ENCODE data around the gene CSTF2T. TPM values are rescaled to one million over a fixed set of nuclear protein-coding genes. Genes with fewer than 3 reads are reported as not detected.

The CSTF2T gene
- total RNA-seq, 2 experiments from 2014 or later: 26.4 TPM

GRCh38 chr10:51709324-51709972 lies 10.1 kb upstream of the CSTF2T start:
- no peak for DNase-seq
- Mint-ChIP-seq H3K27me3 (peaks cover 2% of the 10 kb centered on the region), H3K4me1 (ENCODE audit: low read depth) (peaks cover 24% of the 10 kb centered on the region), H3K27ac (no peak overlapping the region), H3K9me3 (no peaks in the 10 kb centered on the region), H3K4me3 (no peak overlapping the region), H3K36me3 (no peaks in the 10 kb centered on the region)
- ChIA-PET POLR2A (no interaction called here), CTCF (interaction anchor here (0.6 kb wide), 1 partner anchor 28 kb away, joined by 3 read pairs; no protein-coding TSS in a partner anchor)
- intact Hi-C loops (cut with micrococcal nuclease): no loop called here

GRCh38 chr10:51708609-51709008 lies 9.2 kb upstream of the CSTF2T start:
- H3K27me3 Mint-ChIP-seq: no peaks in the 10 kb centered on the region
- H3K27ac Mint-ChIP-seq: peak overlapping the region; percentile 24
- no peak overlapping the region for H3K4me3 Mint-ChIP-seq
- H3K9me3 Mint-ChIP-seq: no peaks in the 10 kb centered on the region
- H3K4me1 Mint-ChIP-seq (ENCODE audit: low read depth): peaks cover 24% of the 10 kb centered on the region
- H3K36me3 Mint-ChIP-seq: no peaks in the 10 kb centered on the region
- ChIA-PET CTCF (no interaction called here), POLR2A (no interaction called here)
- intact Hi-C loops (cut with micrococcal nuclease): no loop called here
- no peak for DNase-seq

- POLR2A ChIA-PET: no interaction called here
- no peak for DNase-seq
These were observed 8.5 kb upstream of the CSTF2T start for GRCh38 chr10:51707821-51708424.

GRCh38 chr10:51707392-51707791 lies 8.0 kb upstream of the CSTF2T start:
- Mint-ChIP-seq H3K36me3 (no peaks in the 10 kb centered on the region), H3K9me3 (no peaks in the 10 kb centered on the region), H3K4me3 (no peak overlapping the region), H3K27ac (peak overlapping the region; percentile 24), H3K4me1 (ENCODE audit: low read depth) (peaks cover 24% of the 10 kb centered on the region), H3K27me3 (no peaks in the 10 kb centered on the region)
- ChIA-PET POLR2A (no interaction called here), CTCF (no interaction called here)
- intact Hi-C loops (cut with micrococcal nuclease): no loop called here
- no peak for DNase-seq

More at GRCh38 chr10:51707821-51708424, 8.5 kb upstream of the CSTF2T start:
- Mint-ChIP-seq H3K4me3 (no peak overlapping the region), H3K27ac (peak overlapping the region; percentile 24), H3K4me1 (ENCODE audit: low read depth) (peaks cover 24% of the 10 kb centered on the region), H3K27me3 (no peaks in the 10 kb centered on the region), H3K36me3 (no peaks in the 10 kb centered on the region), H3K9me3 (no peaks in the 10 kb centered on the region)
- intact Hi-C loops (cut with micrococcal nuclease): no loop called here
- CTCF ChIA-PET: no interaction called here

- H3K4me3 Mint-ChIP-seq: no peak overlapping the region
- ChIA-PET CTCF (no interaction called here), POLR2A (no interaction called here)
- H3K36me3 Mint-ChIP-seq: no peaks in the 10 kb centered on the region
- H3K27me3 Mint-ChIP-seq: no peaks in the 10 kb centered on the region
- DNase-seq: no peak
- H3K4me1 Mint-ChIP-seq (ENCODE audit: low read depth): peaks cover 23% of the 10 kb centered on the region
- H3K9me3 Mint-ChIP-seq: no peaks in the 10 kb centered on the region
- intact Hi-C loops (cut with micrococcal nuclease): no loop called here
- H3K27ac Mint-ChIP-seq: no peak overlapping the region
These were observed 6.8 kb upstream of the CSTF2T start for GRCh38 chr10:51706225-51706624.

- ChIA-PET POLR2A (no interaction called here), CTCF (no interaction called here)
- H3K36me3 Mint-ChIP-seq: no peaks in the 10 kb centered on the region
- no peak for DNase-seq
- peaks cover 24% of the 10 kb centered on the region for H3K4me1 Mint-ChIP-seq (ENCODE audit: low read depth)
- H3K4me3 Mint-ChIP-seq: no peak overlapping the region
- intact Hi-C loops (cut with micrococcal nuclease): no loop called here
- H3K27me3 Mint-ChIP-seq: no peaks in the 10 kb centered on the region
- no peaks in the 10 kb centered on the region for H3K9me3 Mint-ChIP-seq
- H3K27ac Mint-ChIP-seq: no peak overlapping the region
These were observed 6.4 kb upstream of the CSTF2T start for GRCh38 chr10:51705774-51706173.

- peaks cover 43% of the 10 kb centered on the region for H3K4me1 Mint-ChIP-seq (ENCODE audit: low read depth)
- peak overlapping the region; percentile 95 for H3K4me3 Mint-ChIP-seq
- ChIA-PET CTCF (interaction anchor here (0.8 kb wide), 1 partner anchor 233 kb away, joined by 3 read pairs; no protein-coding TSS in a partner anchor), POLR2A (no interaction called here)
- intact Hi-C loops (cut with micrococcal nuclease): loop anchor here (1.0 kb wide), 2 partner anchors 133 to 179 kb away; no protein-coding TSS in a partner anchor
- no peaks in the 10 kb centered on the region for H3K9me3 Mint-ChIP-seq
- H3K27me3 Mint-ChIP-seq: no peaks in the 10 kb centered on the region
- H3K36me3 Mint-ChIP-seq: peaks cover 33% of the 10 kb centered on the region
- peak overlapping the region; percentile 100 for H3K27ac Mint-ChIP-seq
- DNase-seq: peak; percentile 44
These were observed 928 bp upstream of the CSTF2T start for GRCh38 chr10:51700228-51700817.

GRCh38 chr10:51699145-51699474 lies 285 bp downstream of the CSTF2T start:
- no peak for DNase-seq
- intact Hi-C loops (cut with micrococcal nuclease): loop anchor here (5.0 kb wide), 2 partner anchors 1062 to 1077 kb away; partner anchors contain the start of gene SGMS1
- Mint-ChIP-seq H3K27me3 (no peaks in the 10 kb centered on the region), H3K4me1 (ENCODE audit: low read depth) (peaks cover 48% of the 10 kb centered on the region), H3K4me3 (peak overlapping the region; percentile 95), H3K27ac (peak overlapping the region; percentile 100), H3K36me3 (peaks cover 33% of the 10 kb centered on the region), H3K9me3 (no peaks in the 10 kb centered on the region)
- ChIA-PET POLR2A (no interaction called here), CTCF (no interaction called here)

GRCh38 chr10:51698473-51699063 lies 827 bp downstream of the CSTF2T start:
- intact Hi-C loops (cut with micrococcal nuclease): loop anchor here (5.0 kb wide), 2 partner anchors 1061 to 1076 kb away; partner anchors contain the start of gene SGMS1
- H3K27ac Mint-ChIP-seq: peak overlapping the region; percentile 100
- CTCF ChIA-PET: no interaction called here
- peak overlapping the region; percentile 95 for H3K4me3 Mint-ChIP-seq
- H3K9me3 Mint-ChIP-seq: no peaks in the 10 kb centered on the region
- peaks cover 48% of the 10 kb centered on the region for H3K4me1 Mint-ChIP-seq (ENCODE audit: low read depth)
- H3K36me3 Mint-ChIP-seq: peaks cover 33% of the 10 kb centered on the region
- POLR2A ChIA-PET: no interaction called here
- no peak for DNase-seq
- H3K27me3 Mint-ChIP-seq: no peaks in the 10 kb centered on the region

- H3K27ac Mint-ChIP-seq: peak overlapping the region; percentile 51
- peaks cover 45% of the 10 kb centered on the region for H3K4me1 Mint-ChIP-seq (ENCODE audit: low read depth)
- H3K4me3 Mint-ChIP-seq: peak overlapping the region; percentile 39
- POLR2A ChIA-PET: no interaction called here
- DNase-seq: no peak
- CTCF ChIA-PET: no interaction called here
- H3K9me3 Mint-ChIP-seq: no peaks in the 10 kb centered on the region
- H3K36me3 Mint-ChIP-seq: peaks cover 33% of the 10 kb centered on the region
- H3K27me3 Mint-ChIP-seq: no peaks in the 10 kb centered on the region
- intact Hi-C loops (cut with micrococcal nuclease): loop anchor here (5.0 kb wide), 2 partner anchors 1059 to 1074 kb away; partner anchors contain the start of gene SGMS1
These were observed 3.1 kb downstream of the CSTF2T start for GRCh38 chr10:51696251-51696650.

GRCh38 chr10:51694086-51694768 lies 5.2 kb downstream of the CSTF2T start:
- Mint-ChIP-seq H3K4me3 (no peak overlapping the region), H3K36me3 (peaks cover 31% of the 10 kb centered on the region), H3K9me3 (no peaks in the 10 kb centered on the region), H3K27me3 (no peaks in the 10 kb centered on the region), H3K4me1 (ENCODE audit: low read depth) (peaks cover 39% of the 10 kb centered on the region), H3K27ac (no peak overlapping the region)
- DNase-seq: no peak
- ChIA-PET CTCF (no interaction called here), POLR2A (no interaction called here)
- intact Hi-C loops (cut with micrococcal nuclease): no loop called here

- intact Hi-C loops (cut with micrococcal nuclease): no loop called here
- Mint-ChIP-seq H3K9me3 (peaks cover 3% of the 10 kb centered on the region), H3K27me3 (no peaks in the 10 kb centered on the region), H3K4me1 (ENCODE audit: low read depth) (peaks cover 13% of the 10 kb centered on the region), H3K27ac (no peak overlapping the region), H3K36me3 (peaks cover 7% of the 10 kb centered on the region), H3K4me3 (no peak overlapping the region)
- POLR2A ChIA-PET: interaction anchor here (0.7 kb wide), 1 partner anchor 114 kb away, joined by 3 read pairs; no protein-coding TSS in a partner anchor
- CTCF ChIA-PET: no interaction called here
- no peak for DNase-seq
These were observed 8.3 kb downstream of the CSTF2T start for GRCh38 chr10:51691135-51691534.

All from activated CD4-positive, alpha-beta memory T cell treated with anti-CD3 and anti-CD28 coated beads for 36 hours (primary cell).